ENCODE measurements around the gene SAPCD2. TPM values are rescaled to one million over a fixed set of nuclear protein-coding genes. Genes with fewer than 3 reads are reported as not detected.
A peak's percentile ranks its signal among the peaks of the same experiment; 100 is the strongest.

Gene SAPCD2
- total and polyA plus RNA-seq, 9 of the 15 experiments (the other 6 are each of a cell fraction or from before 2014, with no cell fraction given): 3.4 to 91.8 (median 18.8) TPM

GRCh38 chr9:137070906-137071275 lies 534 bp upstream of the SAPCD2 start (continued):
- TF ChIP-seq ZNF592 (IDR thresholded peaks at IDR 0.05): 0 out of 2 replicates have a peak, but pooled peaks have one; percentile 39
- TF ChIP-seq SMAD4 (CRISPR knock-in tag; conservative IDR thresholded peaks at IDR 0.05): peak; percentile 23
- no peak for TF ChIP-seq ZNF24 (IDR thresholded peaks at IDR 0.05)
- TF ChIP-seq PREB (CRISPR knock-in tag; IDR thresholded peaks at IDR 0.05): 0 out of 2 replicates have a peak, but pooled peaks have one; percentile 51
- TF ChIP-seq ARID3B (CRISPR knock-in tag; IDR thresholded peaks at IDR 0.05; ENCODE audit: borderline replicate concordance): no peak
- no peak for TF ChIP-seq SRSF9 (IDR thresholded peaks at IDR 0.05; ENCODE audit: borderline replicate concordance, low read depth, low read length)
- TF ChIP-seq SNAPC5 (CRISPR knock-in tag; IDR thresholded peaks at IDR 0.05): no peak
- no peak for TF ChIP-seq ZNF274 (IDR thresholded peaks at IDR 0.05; ENCODE audit: borderline replicate concordance, low read depth, low read length)
- no peak for TF ChIP-seq MYBL2 (IDR thresholded peaks at IDR 0.05; ENCODE audit: low read depth)
- no peak for TF ChIP-seq MYBL2 (CRISPR knock-in tag; IDR thresholded peaks at IDR 0.05; ENCODE audit: borderline replicate concordance)
- TF ChIP-seq ATF3 (IDR thresholded peaks at IDR 0.05): no peak
- TF ChIP-seq ATF3 (CRISPR knock-in tag; conservative IDR thresholded peaks at IDR 0.05): no peak
- TF ChIP-seq GTF2B (IDR thresholded peaks at IDR 0.05; ENCODE audit: extremely low read depth, insufficient read length): no peak
- TF ChIP-seq TRIM25 (IDR thresholded peaks at IDR 0.05; ENCODE audit: borderline replicate concordance): 0 out of 2 replicates have a peak, but pooled peaks have one; percentile 66
- peak; percentile 83; the same call in 1 of the 2 replicates for TF ChIP-seq KAT7 (CRISPR knock-in tag; IDR thresholded peaks at IDR 0.05; ENCODE audit: borderline replicate concordance)
- peak; percentile 95 for TF ChIP-seq TFAP4 (CRISPR knock-in tag; IDR thresholded peaks at IDR 0.05; ENCODE audit: borderline replicate concordance)

Measured in K562 (cell line).